ENCODE measurements around the gene DGUOK.

The DGUOK gene

DNA sequence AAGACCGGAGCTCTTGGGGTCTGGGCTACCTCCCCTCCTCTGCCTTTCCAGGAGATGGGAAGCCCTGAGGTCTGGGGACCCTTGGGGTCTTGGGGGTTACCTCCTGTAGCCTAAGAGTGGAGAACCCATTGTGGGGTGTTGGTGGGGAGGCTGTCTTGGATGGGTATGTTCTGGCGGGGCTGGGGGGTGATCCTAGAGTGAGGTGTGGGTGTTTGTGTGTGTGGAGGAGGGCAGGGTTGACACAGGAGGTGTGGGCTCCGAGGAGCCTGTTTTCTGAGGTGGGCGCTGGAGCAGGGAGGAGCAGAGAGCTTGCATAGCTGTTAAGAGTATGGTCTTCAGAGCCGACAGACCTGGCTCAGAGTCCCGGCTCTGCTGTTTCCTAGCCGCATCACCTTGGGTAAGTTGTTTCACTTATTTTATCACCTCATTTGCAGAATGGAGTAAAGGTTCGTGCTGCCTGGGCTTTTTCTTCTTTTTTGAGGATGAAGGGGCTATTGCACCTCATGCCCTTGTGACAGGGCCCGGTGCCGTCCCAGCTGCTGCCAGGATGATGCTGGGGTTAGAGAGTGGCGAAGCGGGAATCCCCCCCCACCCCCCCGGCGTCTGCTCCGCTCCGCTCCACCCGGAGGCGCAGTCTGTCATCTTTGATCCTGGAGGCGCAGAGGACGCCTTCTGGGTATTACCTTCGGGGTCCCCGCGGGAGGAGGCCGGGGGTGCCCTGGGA is 75.3 kb downstream of the DGUOK start:
- TF ChIP-seq, protein P1, sequence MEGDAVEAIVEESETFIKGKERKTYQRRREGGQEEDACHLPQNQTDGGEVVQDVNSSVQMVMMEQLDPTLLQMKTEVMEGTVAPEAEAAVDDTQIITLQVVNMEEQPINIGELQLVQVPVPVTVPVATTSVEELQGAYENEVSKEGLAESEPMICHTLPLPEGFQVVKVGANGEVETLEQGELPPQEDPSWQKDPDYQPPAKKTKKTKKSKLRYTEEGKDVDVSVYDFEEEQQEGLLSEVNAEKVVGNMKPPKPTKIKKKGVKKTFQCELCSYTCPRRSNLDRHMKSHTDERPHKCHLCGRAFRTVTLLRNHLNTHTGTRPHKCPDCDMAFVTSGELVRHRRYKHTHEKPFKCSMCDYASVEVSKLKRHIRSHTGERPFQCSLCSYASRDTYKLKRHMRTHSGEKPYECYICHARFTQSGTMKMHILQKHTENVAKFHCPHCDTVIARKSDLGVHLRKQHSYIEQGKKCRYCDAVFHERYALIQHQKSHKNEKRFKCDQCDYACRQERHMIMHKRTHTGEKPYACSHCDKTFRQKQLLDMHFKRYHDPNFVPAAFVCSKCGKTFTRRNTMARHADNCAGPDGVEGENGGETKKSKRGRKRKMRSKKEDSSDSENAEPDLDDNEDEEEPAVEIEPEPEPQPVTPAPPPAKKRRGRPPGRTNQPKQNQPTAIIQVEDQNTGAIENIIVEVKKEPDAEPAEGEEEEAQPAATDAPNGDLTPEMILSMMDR (IDR thresholded peaks at IDR 0.05) = no peak

DNA sequence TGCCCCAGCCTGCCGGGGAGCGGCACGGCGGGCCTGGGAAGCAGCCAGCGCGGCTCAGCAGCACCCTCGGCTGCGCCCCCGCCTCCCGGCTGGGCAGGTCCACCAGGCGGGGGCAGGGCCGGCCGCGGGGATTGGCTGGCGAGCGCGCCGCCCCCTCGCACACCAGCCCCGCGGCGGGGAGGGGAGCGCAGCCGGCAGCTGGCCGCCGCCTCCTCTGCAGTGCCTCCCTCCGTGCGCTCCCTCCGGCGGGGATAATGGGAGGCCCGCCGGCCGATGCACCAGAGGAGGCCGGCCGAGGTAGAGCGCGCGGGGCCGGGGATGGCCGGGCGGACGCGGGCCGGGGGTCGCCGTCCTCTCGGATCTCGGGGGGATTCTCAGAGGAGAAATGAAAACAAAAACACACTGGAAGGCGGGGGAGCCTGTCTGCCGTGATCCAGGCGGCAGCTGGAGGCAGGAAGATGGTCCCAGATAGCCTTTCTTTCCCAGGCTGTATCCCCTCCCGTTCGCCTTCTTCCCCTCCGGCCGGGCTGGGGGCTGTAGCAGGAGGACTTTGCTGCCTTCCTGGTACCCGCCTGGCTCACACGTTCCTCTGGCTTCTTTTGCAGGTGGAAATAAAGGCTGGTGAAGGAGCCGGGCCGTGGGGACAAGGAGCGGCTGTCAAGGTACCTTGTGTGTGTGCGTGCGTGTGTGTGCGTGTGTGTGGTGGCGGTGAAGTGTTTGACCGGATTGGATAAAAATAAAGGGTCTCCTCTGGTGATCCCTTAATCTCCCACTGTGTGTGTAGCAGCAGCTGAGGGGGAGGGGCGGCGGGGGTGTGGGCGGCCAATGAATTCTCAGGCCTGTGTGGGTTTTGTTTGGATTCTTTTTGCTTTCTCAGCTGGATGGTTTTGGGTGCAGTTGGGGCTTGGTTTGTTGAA is 76.1 kb downstream of the DGUOK start:
- TF ChIP-seq, protein P1 (IDR thresholded peaks at IDR 0.05) = no peak

DNA sequence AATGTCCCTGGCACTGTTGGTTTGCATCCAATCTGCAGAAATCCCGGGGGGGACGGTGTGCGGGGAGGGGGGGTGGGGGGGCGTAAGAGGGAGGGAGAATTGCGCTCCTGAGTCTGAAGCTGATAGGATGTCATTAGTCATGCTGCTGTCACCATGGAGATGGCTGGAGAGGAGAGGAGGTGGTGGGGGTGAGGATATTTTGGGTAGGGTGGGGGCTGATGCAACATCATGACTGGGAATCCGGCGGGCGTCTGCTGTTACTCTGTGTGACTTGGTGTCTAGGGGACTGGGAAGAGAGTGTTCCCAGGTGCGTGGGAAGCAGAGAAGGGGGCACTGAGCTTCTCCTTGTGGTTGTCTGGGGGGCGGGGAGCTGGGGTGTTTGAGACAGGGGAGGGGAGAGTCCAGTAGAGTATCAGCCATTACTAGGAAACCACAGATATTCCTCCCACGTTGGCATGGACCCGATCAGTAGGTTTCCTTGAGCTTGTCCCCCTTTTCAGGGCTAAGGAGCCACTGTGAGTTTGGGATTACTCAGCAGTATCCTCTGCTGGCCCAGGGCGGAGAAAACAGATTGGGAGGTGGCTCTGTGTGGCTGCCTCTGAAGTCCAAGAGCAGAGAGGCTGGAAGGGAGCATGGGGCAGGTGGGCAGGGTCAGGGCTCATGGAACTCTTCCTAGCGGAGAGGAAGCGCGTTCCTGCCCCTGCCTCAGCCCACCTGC is 77.0 kb downstream of the DGUOK start:
- TF ChIP-seq, protein P1 (IDR thresholded peaks at IDR 0.05) = no peak

DNA sequence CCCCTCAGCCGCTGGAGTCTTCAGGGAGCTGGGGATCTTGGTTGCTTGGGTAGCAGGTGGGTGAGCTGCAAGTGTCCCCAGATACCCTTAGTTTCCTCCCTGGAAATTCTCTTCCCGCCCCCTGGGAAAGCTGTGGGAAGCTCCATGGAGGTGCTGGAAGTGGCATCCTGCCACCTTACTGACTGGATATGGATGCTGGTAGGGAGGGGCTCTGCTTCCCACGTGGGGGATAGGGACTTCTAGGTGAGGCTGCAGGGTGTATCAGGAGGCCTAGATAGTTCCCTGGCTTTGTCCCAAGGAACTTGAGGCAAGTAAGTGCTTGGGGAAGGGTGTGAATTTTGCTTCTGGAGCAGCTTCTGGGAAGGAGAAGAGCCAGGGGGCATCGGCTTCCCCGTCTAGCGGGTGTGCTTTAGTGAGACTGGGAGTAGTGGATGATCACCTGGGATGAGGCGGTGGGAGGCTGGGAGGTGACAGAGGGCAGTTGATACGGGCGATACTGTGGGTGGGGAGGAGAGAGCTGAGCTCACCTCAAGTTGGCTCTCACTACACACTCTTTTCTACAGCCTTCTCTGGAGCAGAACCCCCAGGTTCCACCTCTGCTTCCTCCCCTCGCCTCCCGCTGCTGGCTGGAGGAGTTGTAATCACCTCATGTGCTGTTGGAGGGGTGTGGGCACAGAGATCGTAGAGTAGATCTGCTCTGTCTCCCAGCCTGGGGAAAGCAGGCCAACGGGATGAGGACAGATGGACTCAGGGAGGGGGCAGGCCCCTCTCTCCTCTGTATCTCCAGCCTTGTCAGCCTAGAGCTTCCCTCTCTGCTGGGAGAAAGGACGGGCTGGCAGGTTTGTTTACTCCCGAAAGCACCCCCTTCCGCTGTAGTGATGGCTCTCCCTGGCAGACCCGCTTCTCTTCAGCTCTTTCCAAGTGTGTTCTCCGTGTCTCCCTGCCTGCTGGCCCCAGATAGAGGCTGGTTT is 77.8 kb downstream of the DGUOK start:
- TF ChIP-seq, protein P1 (IDR thresholded peaks at IDR 0.05) = no peak

DNA sequence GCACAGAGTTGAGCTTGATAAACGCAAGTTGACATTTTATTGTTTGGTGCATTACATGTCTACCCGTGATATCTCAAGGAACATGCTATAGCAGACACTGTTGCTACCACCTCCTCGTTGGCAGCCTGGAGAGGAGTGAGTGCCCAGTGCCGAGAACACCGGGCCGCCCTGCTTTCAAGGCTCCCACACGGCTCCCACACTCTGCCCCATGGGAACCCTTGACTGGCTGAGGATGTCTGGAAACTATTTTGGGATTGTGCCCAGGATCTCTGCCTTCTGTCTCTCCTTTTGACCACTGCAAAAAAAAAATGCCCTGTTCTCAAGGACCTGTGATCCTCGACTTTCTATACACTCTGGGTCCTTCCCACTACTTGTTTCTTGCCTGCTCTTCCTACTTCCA is 79.1 kb downstream of the DGUOK start:
- TF ChIP-seq, protein P1 (IDR thresholded peaks at IDR 0.05) = no peak

DNA sequence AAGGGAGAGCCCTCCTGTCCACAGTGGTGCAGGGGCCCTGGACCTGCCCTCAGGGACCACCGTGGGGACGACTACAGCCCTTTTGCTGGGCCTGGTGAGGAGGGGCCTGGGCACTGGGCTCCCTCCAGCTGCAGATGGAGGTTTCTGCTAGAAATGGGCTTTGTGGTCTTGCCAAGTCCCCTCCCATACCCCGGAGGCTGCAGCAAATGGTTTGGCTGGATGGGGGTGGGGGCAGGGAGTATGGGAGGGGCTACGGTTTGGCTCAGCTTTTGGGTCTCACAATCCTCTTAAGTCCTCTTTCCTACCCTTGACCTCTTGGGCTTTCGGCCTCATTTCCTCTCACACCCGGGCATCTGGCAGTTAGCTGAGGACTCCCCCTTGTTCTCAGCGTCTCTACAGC is 79.8 kb downstream of the DGUOK start:
- TF ChIP-seq, protein P1 (IDR thresholded peaks at IDR 0.05) = no peak
